Osteoblast (primary cell): ENCODE results near the gene IMMT. TPM values are rescaled to one million over a fixed set of nuclear protein-coding genes. Genes with fewer than 3 reads are reported as not detected.

Source experiments
- DNase-seq: peaks from one replicate; pipeline ENCODE4 v3.0.0; 2011; ENCODE audit warnings: low spot score, mixed read lengths; ENCODE audit not compliant: insufficient read length; ENCODE audit errors: missing footprints
- H2AFZ ChIP-seq: 2 replicates; pipeline ENCODE4 v1.6.0; 2011; ENCODE audit warnings: mild to moderate bottlenecking, low read length
- H3K27ac ChIP-seq: 2 replicates; pipeline ENCODE4 v1.5.1; 2011; ENCODE audit warnings: mild to moderate bottlenecking, low read depth, low read length, moderate library complexity
- H3K27me3 ChIP-seq: 2 replicates; pipeline ENCODE4 v1.6.0; 2012; ENCODE audit warnings: mild to moderate bottlenecking, control low read depth, inconsistent platforms, low read length, moderate library complexity; ENCODE audit not compliant: insufficient read depth
- H3K36me3 ChIP-seq: 2 replicates; pipeline ENCODE4 v1.5.1; 2011; ENCODE audit warnings: mild to moderate bottlenecking, low read length, control low read depth, moderate library complexity; ENCODE audit not compliant: insufficient read depth
- H3K4me1 ChIP-seq: 2 replicates; pipeline ENCODE4 v1.5.1; 2011; ENCODE audit warnings: mild to moderate bottlenecking, low read length, control low read depth, moderate library complexity; ENCODE audit not compliant: insufficient read depth
- H3K4me2 ChIP-seq: 2 replicates; pipeline ENCODE4 v1.6.0; 2011; ENCODE audit warnings: mild to moderate bottlenecking, low read length; ENCODE audit not compliant: insufficient read depth
- H3K4me3 ChIP-seq: fragments of 200-600 bp; sonication (generic); 3 replicates; pipeline ENCODE4 v1.5.1; 2012; ENCODE audit warnings: mild to moderate bottlenecking, low read length, inconsistent platforms; ENCODE audit not compliant: insufficient read depth
- H3K79me2 ChIP-seq: 2 replicates; pipeline ENCODE4 v1.6.0; 2012; ENCODE audit warnings: mild to moderate bottlenecking, low read length, control low read depth, inconsistent platforms; ENCODE audit not compliant: insufficient read depth
- H3K9me3 ChIP-seq: 2 replicates; pipeline ENCODE4 v1.5.1; 2011; ENCODE audit warnings: low read depth, low read length, control low read depth
- H4K20me1 ChIP-seq: 2 replicates; pipeline ENCODE4 v1.6.0; 2012; ENCODE audit warnings: mild to moderate bottlenecking, low read length, control low read depth; ENCODE audit not compliant: insufficient read depth
- CTCF ChIP-seq: IDR thresholded peaks from 2 replicates; pipeline ENCODE4 v1.5.1; 2011; ENCODE audit warnings: mild to moderate bottlenecking, low read depth, low read length, moderate library complexity; ENCODE audit errors: extremely low read depth
- total RNA-seq: library from RNA; depleted of rRNA; stranded (reverse); fragments of >200 nt; gene quantifications from 2 replicates; pipeline ENCODE4 v1.2.3, GENCODE V29; 2012

IMMT gene
- total RNA-seq, 1 donor: 55.7 TPM

- H3K4me1 ChIP-seq: peaks cover 21% of the 10 kb centered on the region
Observed at GRCh38 chr2:86213056-86213455, 17.8 kb upstream of the IMMT start.

GRCh38 chr2:86211796-86212188, 16.5 kb upstream of the IMMT start:
- H3K4me2 ChIP-seq: no peak overlapping the region
- H3K4me3 ChIP-seq: no peak overlapping the region
- no peaks in the 10 kb centered on the region for H4K20me1 ChIP-seq
- H3K79me2 ChIP-seq: no peaks in the 10 kb centered on the region
- no peak overlapping the region for H2AFZ ChIP-seq
- H3K27me3 ChIP-seq: no peaks in the 10 kb centered on the region
- TF ChIP-seq CTCF: no peak
- H3K9me3 ChIP-seq: no peaks in the 10 kb centered on the region
- H3K4me1 ChIP-seq: peaks cover 11% of the 10 kb centered on the region
- no peak overlapping the region for H3K27ac ChIP-seq
- H3K36me3 ChIP-seq: peaks cover 47% of the 10 kb centered on the region
- no peak for DNase-seq

More at GRCh38 chr2:86213056-86213455, 17.8 kb upstream of the IMMT start:
- DNase-seq: no peak
- H3K27ac ChIP-seq: no peak overlapping the region
- H3K4me3 ChIP-seq: no peak overlapping the region
- no peak overlapping the region for H3K4me2 ChIP-seq
- peaks cover 37% of the 10 kb centered on the region for H3K36me3 ChIP-seq
- no peaks in the 10 kb centered on the region for H3K9me3 ChIP-seq
- no peak overlapping the region for H2AFZ ChIP-seq
- H3K27me3 ChIP-seq: no peaks in the 10 kb centered on the region
- no peaks in the 10 kb centered on the region for H4K20me1 ChIP-seq
- no peaks in the 10 kb centered on the region for H3K79me2 ChIP-seq
- TF ChIP-seq CTCF: no peak

GRCh38 chr2:86211033-86211795, 16.0 kb upstream of the IMMT start:
- no peak for TF ChIP-seq CTCF
- Histone ChIP-seq H3K9me3 (no peaks in the 10 kb centered on the region), H3K4me1 (peaks cover 5% of the 10 kb centered on the region), H3K4me2 (no peak overlapping the region), H3K4me3 (no peak overlapping the region), H4K20me1 (no peaks in the 10 kb centered on the region), H3K27ac (no peak overlapping the region), H3K36me3 (peaks cover 53% of the 10 kb centered on the region), H2AFZ (no peak overlapping the region), H3K27me3 (no peaks in the 10 kb centered on the region), H3K79me2 (no peaks in the 10 kb centered on the region)
- no peak for DNase-seq

- Histone ChIP-seq H2AFZ (no peak overlapping the region), H3K9me3 (no peaks in the 10 kb centered on the region), H3K4me2 (no peak overlapping the region), H3K36me3 (peaks cover 24% of the 10 kb centered on the region), H3K4me1 (peaks cover 8% of the 10 kb centered on the region), H3K27ac (no peak overlapping the region), H3K27me3 (no peaks in the 10 kb centered on the region), H4K20me1 (no peaks in the 10 kb centered on the region), H3K79me2 (peaks cover 52% of the 10 kb centered on the region), H3K4me3 (no peak overlapping the region)
- DNase-seq: no peak
- no peak for TF ChIP-seq CTCF
Observed at GRCh38 chr2:86204458-86204857, 9.2 kb upstream of the IMMT start.
